GM10266 (cell line): ENCODE results near the gene TTC21A.

Source experiments
- DNase-seq: peaks from one replicate; pipeline ENCODE4 v3.0.0; 2012; ENCODE audit errors: extremely low spot score
- CTCF ChIP-seq: IDR thresholded peaks from 2 replicates; pipeline ENCODE4 v1.5.1; 2012; ENCODE audit warnings: mild to moderate bottlenecking, low read depth; ENCODE audit not compliant: control insufficient read depth, insufficient read depth; ENCODE audit errors: missing control alignments

The TTC21A gene

GRCh38 chr3:39103791-39104552 lies 3.5 kb upstream of the TTC21A start:
- no peak for TF ChIP-seq CTCF
- DNase-seq: no peak

- no peak for DNase-seq
- no peak for TF ChIP-seq CTCF
Measured at GRCh38 chr3:39104961-39105686, 2.4 kb upstream of the TTC21A start.

GRCh38 chr3:39105687-39106063 lies 1.8 kb upstream of the TTC21A start:
- no peak for TF ChIP-seq CTCF
- no peak for DNase-seq

GRCh38 chr3:39106281-39106811 lies 1.1 kb upstream of the TTC21A start:
- DNase-seq: no peak
- no peak for TF ChIP-seq CTCF

- no peak for TF ChIP-seq CTCF
- no peak for DNase-seq
Measured at GRCh38 chr3:39106851-39107387, 561 bp upstream of the TTC21A start.

- DNase-seq: peak; percentile 78
- no peak for TF ChIP-seq CTCF
Measured at GRCh38 chr3:39108200-39108710, 775 bp downstream of the TTC21A start.
